GM12878 (cell line): ENCODE data around the gene PDE11A. TPM values are rescaled to one million over a fixed set of nuclear protein-coding genes. Genes with fewer than 3 reads are reported as not detected.

ENCODE experiments used
- ATAC-seq: fragments of 200-7000 bp; cut with Tn5 transposase; 3 replicates; pipeline ENCODE4 v1.9.1; 2020; ENCODE audit warnings: mild to moderate bottlenecking, moderate library complexity
- BruUV-seq: library from RNA; stranded (reverse); fragments of 400-500 nt; replicated peaks from 2 replicates; lab custom pipeline; 2021; lab: Mats Ljungman, UMichigan
- CTCF ChIA-PET: fragments of 300-600 bp; sonication (Branson Sonifier 250); formaldehyde crosslinking; extraction: SDS; loops from one replicate; lab custom pipeline; 2021; ENCODE audit warnings: inconsistent platforms; lab: Yijun Ruan, JAX
- POLR2A ChIA-PET: fragments of 350-600 bp; formaldehyde crosslinking; extraction: SDS; loops from one replicate; lab custom pipeline; 2021; ENCODE audit warnings: inconsistent platforms; lab: Charles Lee
- RAD21 ChIA-PET: fragments of 300-600 bp; sonication (Branson Sonifier 250); formaldehyde crosslinking; loops from one replicate; lab custom pipeline; 2023; ENCODE audit warnings: antibody characterized with exemption; ENCODE audit not compliant: unreplicated experiment; lab: Charles Lee
- SMC1A ChIA-PET: fragments of 300-600 bp; sonication (Branson Sonifier 250); formaldehyde crosslinking; loops from one replicate; lab custom pipeline; 2023; ENCODE audit not compliant: unreplicated experiment, uncharacterized antibody; lab: Charles Lee
- DNase-seq: peaks from one replicate; pipeline ENCODE4 v3.0.0-alpha.2; 2011; ENCODE audit warnings: low read depth, low spot score
- FAIRE-seq: peaks from 3 replicates; lab custom pipeline; 2011; peaks lifted over from hg19 to GRCh38; lab: Jason Lieb, UNC
- H2AFZ ChIP-seq: 2 replicates; pipeline ENCODE4 v1.6.0; 2011; ENCODE audit warnings: low read depth, low read length, control low read depth; ENCODE audit not compliant: control insufficient read depth
- H3K27ac ChIP-seq: 2 replicates; pipeline ENCODE4 v1.5.1; 2011; ENCODE audit warnings: control low read depth; ENCODE audit not compliant: control insufficient read depth, insufficient read depth
- H3K27me3 ChIP-seq, 2 experiments: replicated peaks in 1 of 2; 2 replicates each; pipeline versions ENCODE4 v1.6.0 to v1.6.1; 2011; ENCODE audit warnings: low read length in 1 of 2; ENCODE audit not compliant: control insufficient read depth in 2 of 2, insufficient read depth in 2 of 2
- H3K36me3 ChIP-seq, 2 experiments: 2 replicates each; pipeline ENCODE4 v1.5.1; 2011; ENCODE audit warnings: low read length in 1 of 2; ENCODE audit not compliant: control insufficient read depth in 2 of 2, insufficient read depth in 2 of 2
- H3K4me1 ChIP-seq: 2 replicates; pipeline ENCODE4 v1.6.1; 2011; ENCODE audit warnings: mild to moderate bottlenecking, low read length, moderate library complexity, mixed read lengths; ENCODE audit not compliant: control insufficient read depth, insufficient read depth
- H3K4me2 ChIP-seq: 2 replicates; pipeline ENCODE4 v1.6.0; 2011; ENCODE audit warnings: control low read depth; ENCODE audit not compliant: control insufficient read depth, insufficient read depth
- H3K4me3 ChIP-seq: fragments of 200-600 bp; sonication (generic); 2 replicates; pipeline ENCODE4 v1.5.1; 2016
- H3K79me2 ChIP-seq: 2 replicates; pipeline ENCODE4 v1.6.0; 2011; ENCODE audit warnings: low read length; ENCODE audit not compliant: control insufficient read depth, insufficient read depth
- H3K9ac ChIP-seq: 2 replicates; pipeline ENCODE4 v1.8.0; 2011; ENCODE audit warnings: low read length, control low read depth, mixed read lengths; ENCODE audit not compliant: control insufficient read depth, insufficient read depth
- H3K9me3 ChIP-seq: replicated peaks from 3 replicates; pipeline ENCODE4 v1.5.1; 2011; ENCODE audit warnings: mild to moderate bottlenecking, low read length; ENCODE audit not compliant: control insufficient read depth, insufficient read depth
- H4K20me1 ChIP-seq: 2 replicates; pipeline ENCODE4 v1.6.0; 2011; ENCODE audit not compliant: control insufficient read depth, insufficient read depth
- ASH2L ChIP-seq: fragments of 300-600, 200-600 bp; sonication (generic); IDR thresholded peaks from 2 replicates; pipeline ENCODE4 v1.6.1; 2017; ENCODE audit warnings: low read depth, mild to moderate bottlenecking, borderline replicate concordance
- CEBPB ChIP-seq, 2 experiments: fragments of 150-350 bp in 1 of 2; IDR thresholded peaks; 2 replicates each; pipeline ENCODE4 v1.6.1; 2012 to 2014; ENCODE audit warnings: low read depth in 2 of 2, low read length in 2 of 2, borderline replicate concordance in 1 of 2, inconsistent platforms in 1 of 2
- CEBPZ ChIP-seq: fragments of 150-350 bp; IDR thresholded peaks from 2 replicates; pipeline ENCODE4 v1.6.1; 2016; ENCODE audit warnings: low read depth, low read length
- CHD4 ChIP-seq: fragments of 200-600 bp; sonication (generic); IDR thresholded peaks from 2 replicates; pipeline ENCODE4 v1.6.1; 2016; ENCODE audit warnings: mild to moderate bottlenecking
- FOS ChIP-seq: IDR thresholded peaks from 3 replicates; pipeline ENCODE4 v1.6.1; 2011; ENCODE audit warnings: borderline replicate concordance; ENCODE audit not compliant: insufficient read length; ENCODE audit errors: extremely low read depth
- GATAD2B ChIP-seq: fragments of 450-650 bp; conservative IDR thresholded peaks from 2 replicates; pipeline ENCODE4 v1.6.1; 2017; ENCODE audit warnings: low read depth, mild to moderate bottlenecking, moderate library complexity
- IRF5 ChIP-seq: fragments of 450-650 bp; IDR thresholded peaks from 2 replicates; pipeline ENCODE4 v1.6.1; 2017; ENCODE audit warnings: borderline replicate concordance
- KAT2A ChIP-seq: conservative IDR thresholded peaks from 2 replicates; pipeline ENCODE4 v1.6.1; 2011; ENCODE audit warnings: low read depth, low read length; ENCODE audit not compliant: control insufficient read depth
- MAX ChIP-seq: IDR thresholded peaks from 2 replicates; pipeline ENCODE4 v1.6.1; 2012; ENCODE audit warnings: low read depth, low read length, improper control_type of control experiment
- MEF2A ChIP-seq: IDR thresholded peaks from 2 replicates; pipeline ENCODE4 v1.6.1; 2011; ENCODE audit warnings: low read depth, mild to moderate bottlenecking, low read length, moderate library complexity; ENCODE audit not compliant: insufficient read depth
- MYC ChIP-seq: IDR thresholded peaks from 2 replicates; pipeline ENCODE4 v1.6.1; 2011; ENCODE audit warnings: mild to moderate bottlenecking, low read length, moderate library complexity, inconsistent platforms; ENCODE audit not compliant: insufficient read depth, insufficient replicate concordance, insufficient read length, severe bottlenecking
- NRF1 ChIP-seq: conservative IDR thresholded peaks from 2 replicates; pipeline ENCODE4 v1.6.1; 2011; ENCODE audit warnings: mild to moderate bottlenecking, low read depth, low read length, improper control_type of control experiment
- PBX3 ChIP-seq: IDR thresholded peaks from 2 replicates; pipeline ENCODE4 v1.6.1; 2011; ENCODE audit warnings: mild to moderate bottlenecking, low read depth, low read length, moderate library complexity; ENCODE audit not compliant: insufficient replicate concordance
- STAT3 ChIP-seq: IDR thresholded peaks from 2 replicates; pipeline ENCODE4 v1.6.1; 2011; ENCODE audit warnings: low read depth, low read length, improper control_type of control experiment
- YBX1 ChIP-seq: fragments of 450-650 bp; IDR thresholded peaks from 2 replicates; pipeline ENCODE4 v1.6.1; 2016; ENCODE audit warnings: antibody characterized with exemption
- ZBTB33 ChIP-seq: fragments of 450-650 bp; IDR thresholded peaks from 2 replicates; pipeline ENCODE4 v1.6.1; 2017; ENCODE audit warnings: mild to moderate bottlenecking
- ZNF207 ChIP-seq: fragments of 450-650 bp; IDR thresholded peaks from 2 replicates; pipeline ENCODE4 v1.6.1; 2014; ENCODE audit warnings: antibody characterized with exemption, mild to moderate bottlenecking, borderline replicate concordance
- in situ Hi-C: fragments of 300-500 bp; cut with MboI; formaldehyde crosslinking; loops from 9 replicates; pipeline ENCODE4 v1.14.3; 2018; ENCODE audit warnings: mixed read lengths
- intact Hi-C: fragments of 100-400 bp; cut with micrococcal nuclease; formaldehyde crosslinking; loops from one replicate; pipeline ENCODE4 v1.14.2; 2022; ENCODE audit not compliant: unreplicated experiment
- polyA plus RNA-seq, 11 experiments: library from polyadenylated mRNA; depleted of rRNA in 4 of 11; unstranded in 6 of 11; stranded (reverse) in 5 of 11; fragments of >200 nt; fragmentation: Nextera tagmentation in 4 of 11; fragmentation: Illumina TruSeq in 1 of 11; extraction: Ambion mirVana in 4 of 11; extraction: Trizol in 1 of 11; gene quantifications; 1 replicate in 1 of 11; 2 replicates in 10 of 11; pipeline versions ENCODE4 v1.2.1 to v1.2.3, GENCODE V29; 2011 to 2016; ENCODE audit warnings: inconsistent platforms in 2 of 11, missing spikeins in 2 of 11, low read depth in 1 of 11
- total RNA-seq, 4 experiments: library from RNA; depleted of rRNA in 3 of 4; stranded (reverse); fragments of >200 nt in 3 of 4; fragmentation: Illumina TruSeq in 1 of 4; extraction: Trizol in 1 of 4; gene quantifications; 2 replicates each; pipeline versions ENCODE4 v1.2.1 to v1.2.3, GENCODE V29; 2013 to 2021

Gene PDE11A
- total and polyA plus RNA-seq, 10 of the 15 experiments (the other 5 are each of a cell fraction or from before 2014, with no cell fraction given): 0.01 to 0.17 (median 0.06) TPM; not detected in 5

GRCh38 chr2:177592945-177593344, 479.6 kb downstream of the PDE11A start:
- in situ Hi-C loops: no loop called here
- ATAC-seq: no peak
- TF ChIP-seq ASH2L (no peak), MYC (no peak), IRF5 (no peak), KAT2A (no peak), PBX3 (no peak), FOS (no peak), GATAD2B (no peak), CHD4 (no peak), STAT3 (no peak), ZNF207 (no peak), CEBPB (IDR thresholded peaks at IDR 0.05; ENCODE audit: borderline replicate concordance in 1 of 2, low read depth in 2 of 2, low read length in 2 of 2) (no peak), NRF1 (no peak), ZBTB33 (no peak), MEF2A (no peak), MAX (no peak), CEBPZ (no peak), YBX1 (no peak)

More at GRCh38 chr2:177592945-177593344, 479.6 kb downstream of the PDE11A start:
- FAIRE-seq: no peak
- no TSS peak for BruUV-seq
- no peak overlapping the region for H3K9ac ChIP-seq
- DNase-seq: no peak
- H3K4me3 ChIP-seq: no peak overlapping the region
- H4K20me1 ChIP-seq: no peaks in the 10 kb centered on the region
- ChIA-PET POLR2A (interaction anchor here (0.6 kb wide), 1 partner anchor 203 kb away, joined by 4 read pairs; no protein-coding TSS in a partner anchor), SMC1A (interaction anchor here (0.6 to 1.3 kb wide), 5 partner anchors 41 to 428 kb away, joined by 3 to 4 read pairs (median 4); no protein-coding TSS in a partner anchor), CTCF (interaction anchor here (2.1 to 2.4 kb wide), 3 partner anchors 11 to 258 kb away, joined by 5 to 6 read pairs (median 5); no protein-coding TSS in a partner anchor), RAD21 (no interaction called here)
- intact Hi-C loops: no loop called here
- H3K36me3 ChIP-seq: no peaks in the 10 kb centered on the region
- no peak overlapping the region for H3K27ac ChIP-seq
- H3K27me3 ChIP-seq: no peaks in the 10 kb centered on the region
- H3K4me2 ChIP-seq: no peak overlapping the region
- no peaks in the 10 kb centered on the region for H3K9me3 ChIP-seq
- no peaks in the 10 kb centered on the region for H3K4me1 ChIP-seq
- H2AFZ ChIP-seq: no peak overlapping the region
- H3K79me2 ChIP-seq: no peaks in the 10 kb centered on the region
